ENCODE results near the gene MAP4K4.
"Not testable (repeated sequence)": the region's sequence is repeated elsewhere in the genome, so short reads cannot be mapped to it uniquely, and the experiment has no call there.

The MAP4K4 gene

GRCh38 chr2:101744832-101745231 lies 47.3 kb downstream of the MAP4K4 start:
- DNase-seq: no peak

GRCh38 chr2:101745711-101746694 lies 48.5 kb downstream of the MAP4K4 start:
- no peak for DNase-seq

GRCh38 chr2:101748000-101748399 lies 50.5 kb downstream of the MAP4K4 start:
- no peak for DNase-seq

- DNase-seq: not testable (repeated sequence)
These were observed 51.0 kb downstream of the MAP4K4 start for GRCh38 chr2:101748462-101748861.

GRCh38 chr2:101750688-101751087 lies 53.2 kb downstream of the MAP4K4 start:
- DNase-seq: no peak

GRCh38 chr2:101751276-101751815 lies 53.8 kb downstream of the MAP4K4 start:
- no peak for DNase-seq

- DNase-seq: no peak
These were observed 54.5 kb downstream of the MAP4K4 start for GRCh38 chr2:101751875-101752619.

GRCh38 chr2:101752716-101753616 lies 55.5 kb downstream of the MAP4K4 start:
- no peak for DNase-seq

GRCh38 chr2:101753720-101754490 lies 56.4 kb downstream of the MAP4K4 start:
- DNase-seq: no peak

GRCh38 chr2:101754618-101755017 lies 57.1 kb downstream of the MAP4K4 start:
- DNase-seq: no peak

- DNase-seq: no peak
These were observed 58.8 kb downstream of the MAP4K4 start for GRCh38 chr2:101756266-101756665.

- no peak for DNase-seq
These were observed 60.5 kb downstream of the MAP4K4 start for GRCh38 chr2:101758001-101758400.

- DNase-seq: no peak
These were observed 61.7 kb downstream of the MAP4K4 start for GRCh38 chr2:101759162-101759561.

- DNase-seq: no peak
These were observed 65.1 kb downstream of the MAP4K4 start for GRCh38 chr2:101762451-101763171.

GRCh38 chr2:101763496-101764333 lies 66.2 kb downstream of the MAP4K4 start:
- no peak for DNase-seq

GRCh38 chr2:101766337-101766736 lies 68.8 kb downstream of the MAP4K4 start:
- no peak for DNase-seq

GRCh38 chr2:101766871-101767739 lies 69.6 kb downstream of the MAP4K4 start:
- DNase-seq: no peak

- no peak for DNase-seq
These were observed 71.2 kb downstream of the MAP4K4 start for GRCh38 chr2:101768556-101769220.
